Activated CD4-positive, alpha-beta T cell treated with anti-CD3 and anti-CD28 coated beads, Interleukin-2, amount 50 U/mL, for 1 hour (primary cell): ENCODE data around the gene CRYGN.

ENCODE experiments used
- DNase-seq: peaks from one replicate; pipeline ENCODE4 v3.0.0-alpha.2; 2020

The CRYGN gene

DNA sequence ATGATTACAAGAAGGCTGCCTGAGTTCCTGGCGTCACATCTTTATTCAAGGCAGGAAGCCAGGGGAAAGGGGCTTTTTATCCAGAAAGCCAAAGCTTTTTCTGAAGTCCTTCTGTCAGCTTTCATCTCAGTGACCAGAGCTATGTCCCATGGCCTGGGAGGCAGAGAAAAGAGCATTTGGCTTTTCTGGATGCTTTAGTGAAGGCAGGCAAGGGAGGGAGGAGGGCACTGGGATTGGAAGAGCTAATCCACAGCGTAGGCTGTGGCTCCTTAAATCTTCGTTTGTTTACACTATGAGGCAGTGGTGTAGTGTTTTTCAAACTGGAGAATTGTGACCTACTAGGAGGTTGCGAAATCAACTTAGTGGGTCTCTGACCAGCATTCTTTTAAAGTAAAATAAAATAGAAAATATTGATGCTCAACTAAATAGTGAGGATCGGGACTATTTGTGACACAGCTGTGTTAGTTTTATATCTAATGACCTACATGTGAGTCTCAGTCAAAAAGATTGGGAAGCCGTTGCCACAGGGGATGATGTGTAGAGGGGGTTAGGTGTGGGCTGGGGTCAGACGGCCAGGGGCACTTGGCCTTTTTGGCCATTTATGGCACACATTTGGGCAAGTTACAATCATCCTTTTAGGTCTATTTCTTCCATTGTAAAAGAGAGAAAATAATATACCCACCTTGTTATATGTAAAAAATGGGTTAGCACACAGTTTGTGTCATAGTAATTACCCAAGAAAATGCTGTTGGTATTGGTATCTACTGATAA lies 14.1 kb downstream of the CRYGN start:
- DNase-seq: no peak

DNA sequence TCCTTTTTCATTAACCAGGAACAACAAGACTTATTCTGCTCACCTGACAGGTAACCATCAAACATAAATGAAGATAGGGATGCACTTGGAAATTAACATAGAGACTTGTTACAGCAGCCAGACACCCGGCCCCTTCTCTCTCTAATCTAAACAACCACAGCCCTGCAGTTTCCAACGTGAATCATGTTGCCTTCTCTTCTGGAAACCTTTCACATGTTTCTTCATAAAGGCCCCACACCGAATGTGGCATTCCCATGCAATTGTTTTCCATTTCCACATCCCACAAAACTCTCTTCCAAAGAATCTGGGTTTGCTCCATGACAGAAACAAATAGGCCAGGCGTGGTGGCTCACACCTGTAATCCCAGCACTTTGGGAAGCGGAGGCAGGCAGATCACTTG lies 15.1 kb downstream of the CRYGN start:
- no peak for DNase-seq

DNA sequence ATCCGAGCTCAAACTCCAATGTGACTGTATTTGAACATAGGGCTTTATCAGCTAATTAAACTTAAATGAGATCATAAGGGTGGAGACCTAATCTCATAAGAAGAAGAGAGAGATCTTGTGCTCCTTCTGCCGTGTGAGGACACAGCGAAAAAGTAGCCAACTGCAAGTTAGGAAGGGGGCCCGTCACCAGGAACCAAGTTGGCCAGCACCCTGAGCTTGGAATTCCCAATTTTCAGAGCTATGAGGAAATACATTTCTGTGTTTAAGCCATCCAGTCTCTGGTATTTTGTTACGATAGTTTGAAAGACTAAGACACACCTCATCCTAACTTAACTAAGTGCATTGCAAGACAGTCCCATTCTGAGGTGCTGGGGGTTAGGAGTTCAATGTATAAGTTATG lies 16.0 kb downstream of the CRYGN start:
- no peak for DNase-seq

DNA sequence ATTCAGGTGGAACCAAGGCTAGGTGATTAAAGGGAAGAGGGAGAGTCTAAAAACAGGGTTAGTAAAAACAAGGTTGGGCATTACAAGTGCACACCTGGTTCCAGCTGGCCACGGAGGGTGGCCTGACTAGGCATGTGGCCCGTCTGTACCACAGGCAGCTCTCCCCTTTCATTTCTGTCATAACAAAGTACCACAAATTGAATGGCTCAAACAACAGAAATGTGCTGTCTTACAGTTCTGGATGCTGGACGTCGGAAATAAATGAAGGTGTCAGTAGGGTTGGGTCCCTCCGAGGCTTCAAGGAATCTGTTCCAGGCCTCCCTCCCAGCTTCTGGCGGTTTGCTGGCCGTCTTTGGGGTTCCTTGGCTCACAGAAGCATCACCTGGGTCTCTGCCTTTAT lies 16.7 kb downstream of the CRYGN start:
- DNase-seq: no peak

DNA sequence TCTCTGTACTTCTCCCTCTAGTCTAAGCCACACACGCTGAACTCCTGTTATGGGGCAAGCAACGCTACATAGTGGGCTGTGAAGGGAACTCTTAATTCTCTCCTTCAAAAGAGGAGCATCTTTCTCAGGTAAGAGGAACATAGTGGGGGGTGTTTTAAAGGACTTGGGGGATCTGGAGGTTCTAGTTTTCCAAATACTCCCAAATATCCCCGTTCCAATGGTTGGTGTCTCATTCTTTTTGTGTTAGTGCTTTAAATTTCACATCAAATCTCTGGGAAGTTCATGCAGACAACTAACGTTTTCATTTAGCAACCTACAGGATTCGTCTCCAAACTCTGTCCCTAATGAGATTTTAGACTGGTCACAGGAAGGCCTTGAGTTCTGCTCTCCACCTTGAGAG lies 17.7 kb downstream of the CRYGN start:
- no peak for DNase-seq

DNA sequence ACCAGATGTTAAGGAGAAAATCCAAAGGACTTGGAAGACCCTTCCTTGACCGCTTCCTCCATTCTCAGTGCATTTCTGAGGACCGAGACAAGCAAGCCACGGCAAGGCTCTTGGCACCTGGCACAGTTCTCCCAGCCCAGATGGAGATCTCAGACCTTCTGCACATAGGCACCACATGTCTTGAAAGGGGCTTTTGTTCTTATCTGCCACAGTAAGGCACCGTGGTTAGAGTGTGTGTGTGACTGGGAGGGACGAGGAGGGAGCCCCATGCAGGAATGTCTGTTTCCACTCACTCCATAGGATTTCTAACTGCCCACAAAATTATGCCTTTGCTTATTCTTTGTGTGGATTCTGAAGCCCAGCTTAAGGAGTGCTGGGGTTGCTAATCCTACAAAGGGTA lies 19.8 kb downstream of the CRYGN start:
- DNase-seq: no peak

DNA sequence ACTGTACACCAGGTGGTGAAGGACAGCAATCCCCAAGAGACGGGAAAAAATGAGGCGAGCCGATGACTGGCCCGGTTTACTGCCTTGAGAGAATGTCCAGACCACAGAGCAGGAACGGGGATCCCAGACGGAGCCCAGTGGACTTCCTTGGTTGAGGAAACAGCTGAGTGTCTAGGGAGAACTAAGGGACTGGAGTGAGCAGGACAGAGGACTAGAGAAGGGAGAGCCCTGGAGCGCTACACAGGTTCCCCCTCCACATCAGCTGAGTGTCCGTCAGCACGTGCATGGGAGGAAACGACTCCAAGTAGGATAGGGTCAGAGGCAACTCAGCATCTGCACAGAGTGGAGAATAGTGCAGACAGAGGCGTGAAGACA lies 23.0 kb downstream of the CRYGN start:
- no peak for DNase-seq

DNA sequence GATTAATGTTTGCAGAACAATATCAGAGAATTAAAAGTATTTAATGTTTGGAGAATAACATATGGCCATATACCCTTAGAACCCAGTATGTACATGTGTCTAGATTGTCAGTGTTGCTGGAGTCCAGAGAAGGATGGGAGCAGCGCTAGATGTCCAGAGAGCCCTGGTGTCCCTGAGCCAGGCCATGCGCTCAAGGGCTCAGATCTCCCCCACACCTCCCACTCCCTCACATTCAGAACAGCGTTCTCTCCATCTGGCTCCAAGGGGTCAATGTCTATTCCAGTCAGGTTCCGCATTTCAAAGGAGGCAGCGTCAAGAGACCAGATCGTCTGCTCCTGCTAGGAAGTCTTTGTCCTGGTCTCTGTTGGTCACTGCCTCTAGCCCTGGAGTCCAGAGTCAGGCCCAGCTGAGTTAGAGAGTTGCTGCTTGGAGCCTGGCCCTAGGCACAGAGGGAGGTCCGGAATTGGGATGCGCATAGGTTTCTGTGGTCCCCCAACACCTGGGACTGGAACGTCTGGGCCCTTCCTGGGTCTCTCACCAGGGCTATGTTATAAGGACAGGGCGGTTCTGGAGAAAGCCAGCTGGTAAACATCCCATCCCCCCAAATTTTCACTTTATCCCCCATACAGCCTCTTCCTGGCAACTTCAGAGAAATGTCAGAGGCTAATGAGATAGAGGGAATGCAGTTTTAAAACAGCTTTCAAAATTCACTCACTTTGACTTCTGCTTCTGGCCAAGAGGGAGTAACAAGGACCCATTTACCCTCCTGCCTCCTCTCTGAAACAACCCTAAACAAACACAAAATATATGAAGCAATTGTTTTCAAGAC lies 23.6 kb downstream of the CRYGN start:
- DNase-seq: no peak

DNA sequence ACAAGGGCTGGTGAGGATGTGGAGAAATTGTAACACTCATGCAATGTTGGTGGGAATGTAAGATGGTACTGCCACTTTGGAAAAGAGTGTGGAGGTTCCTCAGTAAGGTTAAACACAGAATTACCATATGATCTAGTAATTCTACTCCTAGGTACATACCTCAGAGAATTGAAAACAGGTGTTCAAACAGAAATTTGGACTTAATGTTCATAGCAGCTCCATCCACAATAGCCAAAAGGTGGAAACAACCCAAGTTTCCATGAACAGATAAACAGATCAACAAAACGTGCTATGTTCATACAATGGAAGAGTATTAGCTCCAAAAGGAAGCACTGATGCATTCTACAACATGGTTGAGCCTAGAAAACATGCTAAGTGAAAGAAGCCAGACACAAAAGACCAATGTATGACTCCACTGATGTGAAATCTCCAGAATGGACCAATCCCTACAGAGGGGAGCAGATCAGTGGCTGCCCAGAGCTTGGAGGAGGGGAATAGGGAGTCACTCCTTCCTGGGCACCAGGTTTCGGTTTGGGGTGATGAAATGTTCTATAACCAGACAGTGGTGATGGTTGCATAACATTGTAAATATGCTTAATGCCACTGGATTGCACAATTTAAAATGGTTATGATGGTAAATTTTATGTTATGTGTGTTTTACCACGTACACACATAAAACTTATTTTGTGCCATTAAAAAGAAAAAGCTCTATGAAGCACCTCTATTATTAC lies 24.4 kb downstream of the CRYGN start:
- DNase-seq: no peak

DNA sequence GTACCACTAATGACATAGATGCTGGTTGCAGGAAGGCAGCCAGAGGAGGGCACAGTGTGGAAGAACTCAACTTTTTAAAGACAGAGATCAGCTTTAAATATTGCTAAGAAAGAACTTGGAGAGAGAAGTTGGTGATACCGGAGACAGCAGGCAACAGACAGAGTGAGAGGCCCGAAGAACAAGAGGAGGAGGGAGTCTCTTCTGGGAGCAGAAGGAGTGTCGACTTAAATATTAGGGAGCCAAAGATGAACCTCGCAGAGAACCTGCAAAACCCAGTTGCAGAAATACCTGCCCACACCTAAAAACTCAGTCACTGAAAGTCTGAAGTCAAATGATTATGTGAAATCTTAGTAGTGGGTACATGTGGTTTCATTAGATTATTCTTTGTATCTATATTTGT lies 26.7 kb downstream of the CRYGN start:
- DNase-seq: no peak

DNA sequence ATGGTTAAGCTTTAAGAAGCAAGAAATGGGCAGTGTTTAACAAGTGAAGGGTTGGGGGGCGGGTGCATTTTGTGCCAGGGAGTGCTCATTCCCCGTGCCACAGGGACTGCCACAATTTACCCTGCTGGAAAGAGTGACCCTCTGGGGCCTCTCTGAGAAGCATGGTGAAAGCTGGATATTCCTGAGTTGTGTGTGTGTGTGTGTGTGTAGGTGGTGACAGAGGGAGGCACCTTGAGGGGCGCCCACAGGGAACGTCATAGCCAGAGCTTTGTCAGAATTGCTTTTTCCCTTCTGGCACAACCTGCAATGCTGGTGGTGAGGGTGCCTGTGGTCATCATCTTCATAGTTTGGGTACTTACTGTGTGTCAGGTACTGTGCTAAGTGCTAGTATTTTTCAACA lies 27.6 kb downstream of the CRYGN start:
- no peak for DNase-seq

DNA sequence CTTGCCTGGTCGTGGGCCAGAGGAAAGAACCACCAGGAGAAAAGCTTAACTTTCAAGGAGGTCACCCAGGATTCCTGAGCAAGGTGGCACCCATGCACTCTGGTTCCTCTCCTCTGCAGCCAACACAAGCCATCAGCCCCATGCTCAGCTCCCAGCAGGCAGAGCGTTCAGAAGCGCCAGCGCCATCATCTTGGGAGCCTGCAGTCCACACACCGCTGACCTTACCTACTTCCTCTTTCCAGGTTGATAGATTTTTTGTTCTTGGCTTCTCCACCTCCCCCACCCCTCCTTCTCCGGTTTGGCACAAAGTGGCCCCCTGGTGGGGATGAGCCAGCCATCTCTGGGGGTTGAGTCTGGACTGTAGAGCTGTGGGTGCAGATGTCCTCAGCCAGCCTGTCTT lies 28.4 kb downstream of the CRYGN start:
- DNase-seq: no peak

DNA sequence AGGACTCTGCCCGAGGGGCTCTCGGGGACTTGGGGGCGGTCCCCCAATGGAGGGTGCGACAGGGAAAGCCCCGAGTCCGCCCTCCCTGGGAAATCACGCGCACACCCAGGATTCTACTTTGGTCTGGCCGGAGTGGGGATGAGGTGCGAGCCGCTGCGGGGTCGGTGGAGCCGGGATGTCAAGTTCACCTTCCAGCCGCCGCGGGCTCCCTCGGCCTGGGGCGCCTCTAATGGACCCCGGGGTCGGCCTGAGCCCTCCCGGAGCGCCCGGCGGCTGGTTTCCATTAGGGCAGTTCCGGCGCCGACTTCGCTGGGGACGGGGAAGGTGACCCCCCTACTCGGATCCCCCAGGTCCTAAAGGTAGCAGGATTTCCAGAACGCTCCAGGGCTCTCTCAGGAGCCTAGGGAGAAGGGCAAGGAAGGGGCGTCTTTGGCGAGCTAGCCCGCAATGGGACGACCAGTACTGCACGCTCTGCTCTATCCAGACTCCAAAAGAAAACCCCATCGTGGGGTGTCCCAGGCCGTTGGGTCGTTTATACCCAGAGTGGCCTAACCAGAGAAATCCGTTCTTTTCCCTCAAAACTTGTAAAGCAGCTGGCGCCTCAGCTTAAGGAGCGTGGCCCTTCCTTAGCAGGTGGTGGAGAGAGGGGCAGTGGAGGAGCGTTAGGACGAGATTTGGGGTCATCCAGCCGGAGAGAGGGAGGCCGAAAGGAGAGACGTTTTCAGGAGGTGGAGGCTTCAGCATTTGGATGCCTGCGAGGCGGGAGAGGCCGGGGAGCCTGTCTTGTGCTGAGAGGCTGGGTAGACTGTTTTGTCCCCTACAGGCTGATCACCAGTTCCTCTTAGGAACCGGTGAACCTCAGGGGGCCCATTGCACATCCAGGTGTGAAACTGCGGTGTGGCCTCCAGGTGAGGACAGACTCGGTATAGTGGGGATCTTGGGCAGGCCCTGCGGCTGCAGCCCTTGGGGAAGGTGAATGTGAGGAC lies 29.2 kb downstream of the CRYGN start:
- DNase-seq: no peak

DNA sequence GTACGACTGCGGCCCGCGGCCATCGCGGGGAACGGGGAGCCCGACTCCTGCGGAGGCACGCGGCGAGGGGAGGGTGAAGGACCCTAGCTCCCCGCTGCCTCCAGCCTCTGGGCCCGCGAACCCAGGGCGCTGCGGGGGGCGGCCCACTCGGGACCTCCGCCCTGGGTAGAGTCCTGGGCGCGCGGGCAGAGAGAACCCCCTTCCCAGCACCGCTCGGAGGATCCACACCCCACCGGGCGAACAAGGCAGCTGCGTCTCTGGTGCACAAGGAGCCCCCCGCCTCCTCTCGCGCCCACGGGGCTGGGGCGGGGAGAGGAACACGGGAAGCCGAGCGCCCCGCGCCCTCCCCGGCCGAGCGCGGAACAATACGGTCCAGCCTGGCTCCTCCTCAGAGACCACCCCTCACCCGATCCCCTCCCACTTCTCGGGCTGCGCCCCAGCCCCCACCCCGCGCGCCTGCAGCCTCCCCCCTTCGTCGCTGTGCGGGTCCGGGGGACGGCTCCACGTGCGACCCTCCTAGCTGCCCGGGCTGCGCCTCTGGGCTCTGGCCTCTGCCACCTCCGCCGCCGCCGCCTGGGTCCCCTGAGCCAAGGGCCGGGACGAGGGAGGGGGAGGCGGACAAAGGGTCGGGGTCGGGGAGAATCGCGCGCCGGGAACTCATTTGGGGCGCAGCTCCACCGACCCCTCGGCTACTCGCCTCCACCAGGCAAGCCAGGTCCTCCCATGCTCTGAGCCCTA lies 30.1 kb downstream of the CRYGN start, which contains the start of gene WDR86:
TSS of gene WDR86 (minus strand) at position 372 of the 738 bp plus-strand sequence. CDS start 449 bp downstream, outside the sequence.
- peak; percentile 30 for DNase-seq

DNA sequence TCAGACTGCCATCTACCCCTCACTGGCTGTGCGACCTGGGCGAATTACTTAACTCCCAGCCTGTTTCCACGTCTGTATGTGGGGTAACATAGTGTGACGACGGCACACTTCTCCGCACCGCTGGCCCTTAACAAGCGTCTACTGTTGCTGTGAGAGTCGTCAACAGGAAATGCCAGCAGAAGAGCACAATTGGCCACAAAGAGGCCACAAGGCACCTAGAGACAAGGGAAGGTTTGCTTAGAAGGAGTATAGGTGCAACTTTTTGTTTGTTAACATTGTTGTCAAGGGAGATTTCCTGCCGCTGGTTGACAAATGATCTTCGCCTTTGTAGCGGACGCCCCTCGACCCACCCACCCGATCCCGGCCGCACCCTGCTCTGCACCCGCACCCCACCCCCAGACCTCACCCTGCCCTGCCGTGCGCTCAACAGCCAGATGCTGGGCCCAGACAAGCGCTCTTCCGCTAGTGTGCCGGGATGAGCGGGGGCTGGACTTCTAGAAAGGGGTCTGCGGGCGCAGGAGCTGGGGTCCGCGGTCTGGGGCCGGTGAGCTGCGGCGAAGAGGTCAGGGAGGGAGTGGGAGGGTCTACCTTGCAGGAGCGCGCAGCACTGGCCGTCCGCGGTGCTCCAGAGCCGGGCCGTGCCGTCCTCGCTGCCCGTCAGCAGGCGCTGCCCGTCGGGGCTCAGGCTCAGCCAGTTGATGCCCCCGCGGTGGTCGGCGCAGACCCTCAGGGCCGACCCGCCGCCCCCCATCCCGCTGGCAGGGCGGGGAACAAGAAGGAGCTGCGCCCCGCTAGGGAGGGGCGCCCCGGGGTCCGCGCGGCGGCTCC lies 30.9 kb downstream of the CRYGN start:
- peak; percentile 74 for DNase-seq

DNA sequence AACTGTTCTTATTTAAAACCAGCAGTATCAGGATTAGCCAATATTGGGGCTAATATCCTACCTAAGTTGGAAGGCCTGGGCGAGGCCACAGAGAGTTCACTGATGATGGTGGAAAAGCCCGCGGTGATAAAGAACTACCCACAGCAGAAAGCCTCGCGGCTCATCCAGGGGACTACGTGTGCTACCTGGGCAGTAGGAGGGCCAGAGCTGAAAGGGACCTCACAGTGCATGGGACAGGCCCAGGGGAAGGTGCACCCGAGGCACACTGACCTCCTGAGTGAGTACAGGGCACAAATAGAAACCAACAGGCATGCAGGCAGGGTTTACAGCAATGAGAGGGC lies 31.5 kb downstream of the CRYGN start:
- DNase-seq: peak; percentile 23

DNA sequence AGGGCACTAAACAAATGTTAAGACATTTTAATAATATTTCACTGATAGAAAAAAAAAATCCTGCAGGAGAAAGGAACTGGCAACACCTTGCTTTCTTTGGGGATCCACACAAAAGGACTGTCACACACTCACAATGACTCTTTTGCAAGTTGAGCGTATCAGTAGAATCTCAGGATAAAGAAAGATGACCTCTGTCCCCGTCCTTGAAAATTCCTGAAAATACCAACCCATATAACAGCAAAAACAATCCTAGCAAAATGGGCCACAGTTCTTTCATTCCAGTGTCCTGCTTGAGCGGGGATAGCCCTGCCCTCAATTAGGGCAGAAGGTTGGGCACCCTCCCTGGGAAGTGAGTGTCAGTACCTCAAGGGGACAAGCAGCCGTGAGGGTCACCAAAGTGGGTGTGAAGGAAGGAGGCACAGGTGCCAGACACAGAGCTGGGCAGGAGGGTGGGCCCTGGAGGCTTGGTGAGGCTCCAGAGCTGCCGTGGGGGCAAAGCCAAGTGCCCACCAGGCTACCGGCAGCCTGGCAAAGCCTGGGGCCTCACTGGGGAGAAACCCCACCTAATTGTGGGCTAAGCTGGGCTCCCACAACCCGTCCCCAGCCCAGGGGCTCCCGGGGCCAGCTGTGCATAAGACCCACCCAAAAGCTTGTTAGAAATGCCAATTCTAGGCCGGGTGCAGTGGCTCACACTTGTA lies 32.9 kb downstream of the CRYGN start:
- DNase-seq: no peak

DNA sequence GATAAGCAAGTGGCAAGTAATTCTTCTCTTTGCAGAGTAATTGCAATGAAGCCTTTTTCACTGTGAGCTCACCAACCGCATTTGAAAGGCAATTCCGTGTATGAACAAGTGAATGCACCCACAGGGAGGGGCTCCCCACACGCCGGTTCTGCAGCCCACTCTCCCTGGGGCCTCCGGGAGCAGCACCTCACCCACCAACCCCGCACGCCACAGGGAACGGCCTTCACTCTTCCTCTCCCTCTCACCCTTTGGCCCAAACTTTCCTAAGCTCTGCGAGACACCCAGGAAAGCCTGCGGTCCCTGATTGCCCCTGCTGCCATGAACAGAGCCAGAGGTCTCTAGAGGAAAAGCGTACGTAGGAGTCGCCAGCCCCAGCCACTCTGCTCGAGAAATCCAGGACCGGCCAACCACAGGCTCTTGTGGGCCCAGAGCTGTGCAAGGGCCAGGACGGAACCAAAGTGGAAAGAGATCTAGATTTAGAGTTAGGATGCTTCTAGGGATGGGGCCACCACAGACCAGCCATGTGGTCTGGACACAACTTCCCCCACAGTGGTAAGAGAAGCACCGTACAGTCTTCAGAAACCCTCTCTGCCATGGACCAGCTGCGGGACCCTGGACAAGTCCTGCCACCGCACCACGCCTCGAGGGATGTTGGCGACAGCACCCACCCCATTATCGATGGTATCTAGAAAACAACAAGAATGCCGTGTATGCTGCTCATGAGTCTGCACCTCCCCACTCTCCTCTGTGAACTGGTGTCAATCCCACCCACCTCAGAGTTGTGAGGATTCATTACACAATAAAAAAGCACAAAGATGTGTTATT lies 33.7 kb downstream of the CRYGN start:
- no peak for DNase-seq

DNA sequence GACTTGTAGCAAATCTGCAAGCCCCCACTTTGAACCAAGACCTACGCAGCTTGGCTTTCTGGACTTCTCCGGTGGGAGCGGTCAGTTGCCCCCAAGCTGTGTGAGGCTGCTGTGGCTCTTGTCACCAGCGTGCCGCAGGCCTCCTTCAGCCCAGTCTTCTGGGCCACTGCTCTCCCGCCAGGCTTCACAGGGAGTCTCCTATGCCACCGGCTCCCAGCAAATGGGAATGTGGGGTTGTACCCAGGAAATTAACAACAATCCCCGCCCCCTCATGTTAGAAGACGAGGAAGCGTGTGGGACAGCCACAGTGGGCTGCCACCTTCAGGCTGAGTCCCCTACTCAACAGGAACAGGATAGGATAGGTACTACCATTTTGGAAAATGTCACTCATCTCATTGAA lies 34.4 kb downstream of the CRYGN start:
- no peak for DNase-seq
